HG02759 (cell line): Measurements from ENCODE around the gene TSHZ2.
"Not testable (repeated sequence)": the region's sequence is repeated elsewhere in the genome, so short reads cannot be mapped to it uniquely, and the experiment has no call there.

Source experiments
- ATAC-seq: cut with Tn5 transposase; IDR thresholded peaks from one replicate; pipeline ENCODE4 v1.9.1; 2021; ENCODE audit warnings: mild to moderate bottlenecking, moderate library complexity; ENCODE audit not compliant: unreplicated experiment

The TSHZ2 gene

DNA sequence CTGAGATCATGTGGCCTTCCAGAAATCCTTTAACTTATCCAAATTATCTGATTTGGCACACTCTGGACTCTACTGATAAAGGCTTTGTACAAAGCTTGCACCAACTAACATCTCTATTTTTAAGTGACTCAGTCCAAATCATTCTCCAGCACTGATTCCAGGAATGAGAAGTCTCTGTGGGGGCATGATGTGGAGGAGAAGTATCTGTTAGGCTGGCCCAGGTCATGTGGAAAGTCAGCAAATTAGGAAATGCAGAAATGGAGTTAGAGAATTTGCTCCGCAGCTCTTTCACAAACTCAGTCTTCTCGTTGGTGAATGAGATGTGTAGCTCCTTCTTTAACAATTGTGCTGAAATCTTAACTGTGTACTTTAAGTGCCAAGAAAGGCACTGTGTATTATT is 455.8 kb downstream of the TSHZ2 start:
- no peak for ATAC-seq

DNA sequence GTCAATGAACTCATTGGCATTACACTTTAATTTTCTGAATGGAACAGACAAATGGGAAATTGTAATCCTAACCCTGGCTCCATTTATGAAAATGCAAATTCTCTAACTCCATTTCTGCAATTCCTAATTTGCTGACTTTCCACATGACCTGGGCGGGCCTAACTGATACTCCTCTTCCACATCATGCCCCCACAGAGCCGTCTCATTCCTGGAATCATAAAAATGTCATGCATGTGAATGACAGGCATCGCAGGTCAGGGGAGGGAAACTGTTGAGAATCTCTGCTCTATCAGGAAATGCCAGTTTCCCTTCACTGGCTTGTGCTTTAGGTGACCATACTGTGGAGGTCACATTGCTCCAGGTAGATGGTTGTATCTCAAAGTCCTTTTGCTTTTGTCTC is 456.4 kb downstream of the TSHZ2 start:
- no peak for ATAC-seq

DNA sequence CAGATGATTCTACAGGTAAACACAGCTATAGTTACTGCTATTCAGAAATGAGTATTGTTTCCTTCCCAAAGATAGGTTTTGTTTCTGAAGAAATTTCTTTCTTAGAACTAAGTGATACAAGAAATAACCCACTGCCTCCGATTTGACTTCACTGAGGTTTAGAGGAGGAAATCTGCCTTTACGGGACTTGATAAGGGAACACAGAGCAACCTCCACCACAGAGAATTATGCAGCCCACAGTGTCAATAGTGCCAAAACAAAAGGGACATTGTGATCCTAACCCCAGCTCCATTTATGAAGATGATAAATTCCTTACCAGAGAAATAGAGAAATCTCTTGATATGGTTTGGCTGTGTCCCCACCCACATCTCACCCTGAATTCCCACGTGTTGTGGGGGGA is 456.8 kb downstream of the TSHZ2 start:
- no peak for ATAC-seq

DNA sequence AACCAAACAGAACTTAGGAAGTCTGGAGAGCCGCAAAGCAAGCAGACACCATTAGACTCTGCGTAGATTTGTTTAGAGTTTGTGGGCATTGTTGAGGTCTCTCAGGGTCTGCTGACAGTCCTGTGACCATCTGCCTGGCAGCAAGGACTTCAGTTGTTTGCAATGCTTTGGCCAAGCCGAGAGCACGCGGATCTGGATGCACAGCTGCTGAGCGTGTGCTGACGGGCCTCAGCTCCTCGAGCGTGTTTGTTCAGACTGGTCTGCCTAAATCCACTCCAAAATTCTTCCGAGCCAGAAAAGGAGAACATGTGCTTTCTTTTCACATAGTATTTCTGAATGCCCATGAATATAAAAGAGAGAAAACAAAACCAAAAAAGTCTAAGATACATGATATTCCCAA is 462.5 kb downstream of the TSHZ2 start:
- ATAC-seq: no peak

DNA sequence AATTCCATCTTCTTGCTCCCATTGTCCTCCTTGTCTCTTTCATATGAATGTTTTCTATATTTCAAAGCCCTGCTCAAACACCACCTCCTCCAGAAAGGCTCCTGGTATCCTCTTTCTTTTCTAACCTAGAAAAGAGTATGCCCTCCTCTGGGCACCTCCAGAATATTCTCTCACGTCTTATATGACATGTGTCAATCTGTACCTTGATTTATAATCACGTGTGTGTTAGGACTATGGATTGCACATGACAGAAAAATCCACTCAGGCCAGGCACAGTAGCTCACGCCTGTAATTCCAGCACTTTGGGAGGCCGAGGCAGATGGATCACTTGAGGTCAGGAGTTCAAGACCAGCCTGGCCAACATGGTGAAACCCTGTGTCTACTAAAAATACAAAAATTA is 464.8 kb downstream of the TSHZ2 start:
- not testable (repeated sequence) for ATAC-seq

DNA sequence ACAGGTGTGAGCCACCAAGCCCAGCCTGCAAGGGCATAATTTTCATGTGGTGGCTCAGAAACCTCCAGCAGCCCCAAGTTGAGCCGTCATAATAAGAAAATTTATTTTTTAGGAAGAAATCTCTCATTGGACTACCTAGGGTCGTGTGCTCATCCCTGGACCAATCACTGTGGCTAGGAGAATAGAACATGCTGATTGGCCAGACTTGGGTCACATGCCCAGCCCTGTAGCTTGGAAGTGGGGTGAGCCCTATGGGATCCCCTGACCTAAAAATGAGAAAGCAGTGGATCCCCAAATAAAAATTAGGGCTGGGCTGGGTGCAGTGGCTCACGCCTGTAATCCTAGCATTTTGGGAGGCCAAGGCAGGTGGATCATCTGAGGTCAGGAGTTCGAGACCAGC is 466.2 kb downstream of the TSHZ2 start:
- ATAC-seq: no peak

DNA sequence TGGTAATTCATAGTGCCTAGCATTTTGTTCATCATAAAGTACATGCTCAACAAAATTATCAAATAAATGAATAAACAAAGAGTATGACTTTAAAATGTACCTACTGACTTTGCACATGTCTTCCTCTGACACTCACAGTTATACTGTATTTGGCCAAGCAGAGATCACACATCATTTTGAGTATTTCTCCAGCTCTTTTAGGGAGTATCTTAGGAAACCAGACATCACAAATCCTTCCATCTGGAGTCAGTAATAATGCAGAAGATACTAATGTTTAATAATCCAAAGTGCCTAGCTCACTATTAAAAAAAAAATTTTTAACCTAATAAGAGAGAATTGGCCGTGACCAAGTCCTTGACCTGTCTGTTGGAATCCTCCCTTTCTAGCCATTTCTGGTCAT is 466.9 kb downstream of the TSHZ2 start:
- no peak for ATAC-seq

DNA sequence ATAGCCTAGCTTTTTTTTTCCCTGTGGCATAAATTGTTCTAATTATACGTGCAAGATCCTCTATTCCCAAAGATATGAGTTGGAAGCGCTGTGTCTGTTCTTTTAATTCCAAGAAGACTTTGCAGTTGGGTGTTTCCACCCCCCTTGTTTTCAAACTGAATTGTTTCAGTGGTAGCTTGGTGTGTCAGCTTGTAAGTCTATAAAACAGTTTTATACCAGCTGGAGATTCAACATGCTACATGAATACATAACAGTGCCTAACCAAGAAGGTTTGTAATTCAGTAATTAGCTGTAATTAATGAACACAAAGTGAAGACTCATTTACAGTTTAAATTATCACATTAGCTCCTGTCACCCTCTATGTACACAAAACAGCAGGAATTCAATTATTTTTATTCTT is 467.5 kb downstream of the TSHZ2 start:
- ATAC-seq: no peak

DNA sequence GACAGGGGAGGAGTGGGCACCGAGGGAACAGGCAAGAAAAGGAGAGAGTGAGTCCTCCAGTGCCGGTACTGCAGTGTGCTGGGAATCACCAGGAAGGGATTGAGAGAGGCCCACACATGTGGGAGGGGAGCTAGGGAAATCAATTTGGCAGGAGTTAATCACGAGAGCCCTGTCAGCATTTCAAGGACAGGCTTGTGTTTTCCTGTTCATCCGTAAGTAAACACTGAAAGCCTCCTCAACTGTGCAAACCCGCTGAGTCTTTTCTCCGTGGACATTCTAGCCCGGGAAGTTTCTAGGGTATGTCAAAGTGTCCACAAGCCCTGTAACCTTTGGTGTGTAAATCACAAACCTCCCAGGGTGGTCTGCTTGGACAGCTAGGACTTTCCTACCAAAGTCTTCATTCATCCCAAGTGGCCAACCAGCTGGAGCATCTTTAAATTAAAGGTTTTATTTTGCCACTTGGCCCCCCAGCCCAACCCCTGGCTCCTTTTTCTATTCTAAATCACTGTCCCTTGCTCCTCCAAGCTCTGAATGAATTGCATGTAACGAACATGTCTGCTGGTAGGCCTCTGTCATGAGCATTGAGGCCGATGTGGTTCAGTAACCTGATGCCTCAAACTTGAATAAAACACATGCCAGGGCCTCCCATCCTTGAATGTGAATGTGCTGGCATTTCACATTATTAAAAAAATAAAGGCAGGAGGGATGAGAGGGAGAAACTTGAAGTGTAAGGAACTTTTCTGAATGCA is 472.4 kb downstream of the TSHZ2 start:
- no peak for ATAC-seq

DNA sequence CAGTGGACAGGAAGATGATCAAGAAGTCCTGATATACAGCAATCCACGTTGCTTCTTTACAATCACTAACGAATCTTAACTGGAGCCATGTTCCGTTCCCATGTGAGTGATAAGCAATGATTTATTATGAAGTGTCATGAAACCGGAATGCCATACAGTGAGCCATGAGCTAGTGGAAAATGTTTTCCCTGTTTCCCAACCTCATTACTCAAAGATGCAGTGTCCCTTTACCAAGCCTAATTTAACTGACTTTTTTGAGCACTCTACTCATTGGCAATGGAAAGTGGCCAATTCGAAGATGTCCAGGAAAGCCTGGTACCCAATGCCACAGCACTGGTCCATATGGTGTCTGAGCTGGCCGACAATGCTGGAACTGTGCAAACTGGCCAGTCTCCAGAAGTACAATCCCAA is 473.2 kb downstream of the TSHZ2 start:
- no peak for ATAC-seq

DNA sequence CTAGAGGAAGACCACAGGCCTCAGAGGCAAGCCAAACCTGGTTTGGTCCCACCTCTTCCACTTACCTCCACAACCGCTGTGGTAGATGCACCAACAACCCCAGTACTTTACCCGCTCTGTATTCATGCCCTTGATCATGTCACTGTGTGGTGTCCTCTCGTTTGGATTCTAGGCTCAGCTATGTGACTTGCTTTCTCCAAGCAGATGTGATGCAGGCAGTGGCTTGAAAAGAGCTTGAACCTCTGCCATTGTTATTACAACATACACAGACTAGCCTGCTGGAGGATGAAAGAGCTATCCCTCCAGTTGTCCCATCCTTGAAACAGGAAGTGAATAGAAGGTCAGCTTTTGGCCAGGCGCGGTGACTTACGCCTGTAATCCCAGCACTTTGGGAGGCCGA is 473.8 kb downstream of the TSHZ2 start:
- ATAC-seq: no peak

DNA sequence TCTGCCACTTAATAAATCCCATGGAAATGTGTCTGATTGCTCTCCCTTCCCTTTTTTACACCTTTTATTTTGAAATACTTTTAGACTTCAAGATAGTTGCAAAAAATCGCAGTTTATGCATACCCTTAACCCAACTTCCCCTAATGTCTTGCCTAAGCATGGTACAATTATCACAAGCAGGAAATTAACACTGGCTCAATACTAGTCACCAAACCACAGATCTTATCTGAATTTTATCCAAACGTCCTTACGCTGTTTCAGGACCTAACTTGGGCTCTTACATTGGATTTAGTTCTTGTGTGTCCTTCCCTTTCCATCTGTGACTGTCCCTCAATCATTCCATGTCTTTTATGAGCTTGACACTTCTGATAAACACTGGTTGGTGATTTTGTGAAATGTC is 475.2 kb downstream of the TSHZ2 start:
- ATAC-seq: no peak

DNA sequence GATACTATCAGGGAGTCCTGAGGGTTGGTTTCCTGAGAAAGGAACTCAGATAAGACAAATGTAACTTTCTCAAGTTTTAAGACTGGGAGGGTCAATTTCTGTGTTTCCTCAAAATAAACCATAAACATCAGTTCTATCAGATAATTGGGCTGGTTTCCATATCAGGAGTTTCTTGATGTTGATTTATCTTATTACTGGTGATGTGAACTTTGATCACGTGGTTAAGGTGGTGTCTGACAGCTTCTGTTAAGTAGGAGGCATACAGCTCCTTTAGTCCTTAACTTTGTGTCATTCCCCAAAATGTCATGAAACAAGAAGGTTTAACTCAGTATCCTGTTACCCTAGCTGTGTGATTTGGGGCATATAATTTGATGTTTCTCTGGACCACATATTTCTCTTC is 476.3 kb downstream of the TSHZ2 start:
- no peak for ATAC-seq

DNA sequence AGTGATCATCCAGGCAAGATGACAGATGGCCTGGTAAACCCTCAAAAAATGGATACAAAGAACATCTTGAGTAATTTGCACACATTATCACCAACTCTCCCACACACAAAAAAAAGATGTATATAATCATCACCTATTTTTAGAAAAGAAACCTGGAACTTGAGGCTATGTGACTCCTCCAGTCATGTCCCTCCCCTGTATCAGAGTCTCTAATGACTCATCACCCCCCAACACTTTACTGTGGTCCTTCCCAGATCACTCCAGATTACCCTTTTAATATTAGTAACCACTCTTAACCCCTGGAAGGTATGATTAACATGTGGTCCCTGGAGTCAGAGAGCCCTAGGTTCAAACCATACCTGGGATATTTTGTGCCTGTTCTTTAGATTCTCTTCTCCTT is 476.7 kb downstream of the TSHZ2 start:
- ATAC-seq: no peak

DNA sequence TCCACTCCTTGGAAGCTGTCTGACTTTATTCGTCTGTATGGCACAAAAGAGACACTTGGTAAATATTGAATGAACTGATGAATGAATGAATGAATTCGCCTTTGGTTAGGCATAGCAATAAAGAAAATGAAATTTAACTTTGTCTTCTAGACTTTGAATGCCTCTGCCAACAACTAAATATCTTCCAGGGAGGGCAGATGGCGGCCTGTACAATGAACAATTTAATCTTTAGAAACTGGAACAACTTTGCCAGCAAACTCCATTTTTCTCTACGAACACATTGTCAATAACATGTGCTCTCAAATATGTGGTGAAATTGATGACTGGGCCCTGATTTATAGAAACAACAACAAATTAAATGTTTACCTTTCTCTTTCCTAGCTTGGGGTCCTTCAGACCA is 480.9 kb downstream of the TSHZ2 start:
- ATAC-seq: no peak

DNA sequence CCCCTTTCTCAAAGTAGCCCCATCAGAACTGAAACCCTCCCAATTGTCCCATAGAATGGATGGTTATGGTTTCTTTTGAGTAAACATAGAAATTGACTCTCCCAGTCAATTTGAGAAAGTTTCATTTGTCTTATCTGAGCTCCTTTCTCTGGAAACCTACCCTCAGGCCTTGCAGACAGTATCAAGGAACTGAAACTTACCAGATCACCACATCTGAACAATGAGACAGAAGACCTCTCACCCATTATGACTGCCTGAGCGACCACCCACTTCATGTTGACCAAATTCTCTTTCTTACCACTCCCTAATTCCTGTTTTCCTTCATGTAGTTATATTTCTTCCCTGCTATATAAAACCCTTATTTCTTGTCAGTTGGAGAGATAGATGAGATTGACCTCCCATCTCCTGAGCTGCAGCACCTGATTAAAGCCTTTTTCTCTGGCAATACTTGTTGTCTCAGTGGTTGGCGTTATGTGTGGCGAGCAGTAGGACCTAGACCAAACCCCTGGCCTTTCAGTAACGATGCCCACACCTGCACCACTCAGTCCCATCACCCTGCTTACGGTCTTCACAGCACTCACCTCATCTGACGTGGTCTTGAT is 482.6 kb downstream of the TSHZ2 start:
- ATAC-seq: no peak

DNA sequence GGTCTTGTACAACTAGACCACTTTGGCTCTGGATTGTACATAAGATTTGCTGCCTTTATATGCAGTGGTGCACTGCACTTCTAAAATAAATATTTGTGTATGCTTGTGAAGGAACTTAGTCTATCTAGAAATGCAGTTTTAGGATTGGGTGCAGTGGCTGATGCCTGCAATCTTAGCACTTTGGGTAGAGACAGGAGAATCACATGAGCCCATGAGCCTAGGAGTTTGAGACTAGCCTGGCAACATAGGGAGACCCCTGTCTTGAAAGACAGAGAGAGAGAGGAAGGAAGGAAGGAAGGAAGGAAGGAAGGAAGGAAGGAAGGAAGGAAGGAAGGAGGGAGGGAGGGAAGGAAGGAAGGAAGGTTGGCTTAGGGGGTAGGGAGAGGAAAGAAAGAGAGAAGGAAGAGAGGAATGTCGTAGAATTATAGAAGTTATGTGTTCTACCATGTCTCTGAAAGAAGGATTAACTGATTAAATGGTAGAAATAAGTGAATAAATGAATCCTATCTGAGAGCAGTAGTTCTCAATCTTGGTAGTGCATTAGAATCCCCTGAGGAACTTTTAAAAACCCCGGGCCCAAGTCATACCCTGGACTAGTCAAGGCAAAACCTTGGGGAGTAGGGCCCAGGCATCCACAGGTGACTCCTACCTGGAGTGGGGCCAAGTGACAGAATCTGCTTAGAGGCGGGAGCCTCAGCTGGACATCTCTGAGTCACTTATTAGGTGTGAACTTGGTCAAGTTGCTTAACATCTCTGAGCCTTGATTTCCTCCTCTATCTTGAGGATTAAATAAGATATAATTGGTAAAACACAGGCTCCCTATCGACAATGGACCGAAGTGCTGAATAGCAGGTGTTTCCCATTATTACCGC is 491.2 kb downstream of the TSHZ2 start:
- ATAC-seq: no peak

DNA sequence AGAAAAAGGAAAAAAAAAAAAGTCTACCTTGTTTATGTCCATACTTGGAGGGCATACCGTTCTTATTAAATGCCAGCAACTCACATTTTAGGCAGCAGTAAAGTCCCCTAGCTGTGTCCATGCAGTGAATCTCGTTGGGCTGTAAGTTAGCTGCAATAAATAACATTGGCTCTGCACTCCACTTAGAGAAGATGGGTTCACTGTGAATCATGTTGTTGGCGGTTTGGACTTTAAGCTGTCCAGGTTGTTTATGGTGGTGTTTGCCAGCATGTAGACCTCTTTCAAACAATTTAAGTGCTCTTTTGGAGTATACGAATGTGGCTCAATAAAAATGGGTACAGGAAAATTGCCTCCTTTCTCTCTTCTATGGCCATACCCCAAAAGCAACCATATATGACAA is 494.1 kb downstream of the TSHZ2 start:
- ATAC-seq: no peak

DNA sequence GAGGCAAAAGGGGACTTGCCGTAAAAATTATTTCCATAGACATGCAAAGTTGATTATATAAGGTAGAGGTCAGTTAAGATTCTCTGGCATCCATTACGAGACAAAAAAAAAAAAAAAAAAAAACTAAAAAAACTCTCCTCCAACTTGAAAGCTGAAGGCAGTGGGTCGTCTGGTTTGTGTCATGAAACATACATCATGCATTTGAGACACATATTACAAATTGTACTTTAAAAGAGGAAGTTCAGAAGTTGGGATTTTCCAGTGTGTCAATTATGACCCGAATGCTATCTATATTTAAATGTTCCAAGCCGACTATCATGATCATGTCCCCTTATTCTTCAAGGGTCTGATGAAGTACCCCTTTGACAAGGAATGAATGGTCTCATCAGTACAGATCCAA is 496.4 kb downstream of the TSHZ2 start:
- ATAC-seq: no peak

DNA sequence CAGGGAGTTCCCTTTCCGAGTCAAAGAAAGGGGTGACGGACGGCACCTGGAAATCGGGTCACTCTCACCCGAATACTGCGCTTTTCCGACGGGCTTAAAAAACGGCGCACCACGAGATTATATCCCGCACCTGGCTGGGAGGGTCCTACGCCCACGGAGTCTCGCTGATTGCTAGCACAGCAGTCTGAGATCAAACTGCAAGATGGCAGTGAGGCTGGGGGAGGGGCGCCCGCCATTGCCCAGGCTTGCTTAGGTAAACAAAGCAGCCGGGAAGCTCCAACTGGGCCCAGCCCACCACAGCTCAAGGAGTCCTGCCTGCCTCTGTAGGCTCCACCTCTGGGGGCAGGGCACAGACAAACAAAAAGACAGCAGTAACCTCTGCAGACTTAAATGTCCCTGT is 500.7 kb downstream of the TSHZ2 start:
- not testable (repeated sequence) for ATAC-seq

DNA sequence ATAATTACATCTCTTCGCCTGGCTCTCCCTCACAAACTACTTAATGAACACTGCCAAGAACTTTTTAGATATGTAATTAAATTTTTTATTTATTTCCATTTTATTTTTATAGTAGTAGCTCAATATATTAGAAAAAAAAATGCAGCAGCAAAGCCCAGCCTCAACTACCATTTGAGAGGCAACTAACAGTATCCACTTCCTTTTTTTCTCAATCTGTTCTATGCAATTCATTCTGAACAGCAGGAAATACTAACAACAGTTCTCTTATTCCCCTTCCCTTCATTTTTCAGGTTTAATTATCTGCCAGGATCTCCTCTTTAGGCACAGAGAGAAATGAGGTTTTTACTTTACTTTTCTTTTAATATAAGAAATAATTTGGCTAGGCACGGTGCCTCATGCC is 508.8 kb downstream of the TSHZ2 start:
- no peak for ATAC-seq
